Type B pancreatic cell (in vitro differentiated cells): ENCODE data around the gene AK1. TPM values are rescaled to one million over a fixed set of nuclear protein-coding genes. Genes with fewer than 3 reads are reported as not detected.

ENCODE experiments used
- DNase-seq: peaks from one replicate; pipeline ENCODE4 v3.0.0; 2021; ENCODE audit warnings: mixed read lengths; ENCODE audit not compliant: unreplicated experiment; ENCODE audit errors: extremely low spot score
- H3K27ac Mint-ChIP-seq: 2 replicates; pipeline ENCODE4 v1.8.0; 2021; ENCODE audit warnings: mild to moderate bottlenecking, mixed read lengths
- H3K27me3 Mint-ChIP-seq: 2 replicates; pipeline ENCODE4 v1.8.0; 2021; ENCODE audit warnings: mixed read lengths
- H3K36me3 Mint-ChIP-seq: 2 replicates; pipeline ENCODE4 v1.8.0; 2021; ENCODE audit warnings: mixed read lengths
- H3K4me1 Mint-ChIP-seq: one replicate; pipeline ENCODE4 v1.8.0; 2021; ENCODE audit warnings: mixed read lengths; ENCODE audit not compliant: unreplicated experiment
- H3K4me3 Mint-ChIP-seq: 2 replicates; pipeline ENCODE4 v1.8.0; 2021; ENCODE audit warnings: mild to moderate bottlenecking, mixed read lengths
- H3K9me3 Mint-ChIP-seq: 2 replicates; pipeline ENCODE4 v1.8.0; 2021; ENCODE audit warnings: mixed read lengths
- CTCF ChIP-seq: fragments of 200-600 bp; sonication (generic); conservative IDR thresholded peaks from 2 replicates; pipeline ENCODE4 v1.5.0; 2021; ENCODE audit warnings: antibody characterized with exemption, mild to moderate bottlenecking
- microRNA-seq: library from miRNA; unstranded; fragments of <30 nt; microRNA quantifications from one replicate; pipeline ENCODE4, GENCODE V29; 2020
- total RNA-seq: library from RNA; stranded (reverse); gene quantifications from 2 replicates; pipeline ENCODE4 v1.2.1, GENCODE V29; 2021; ENCODE audit warnings: low replicate concordance

AK1 gene
- total RNA-seq, 1 donor from 2014 or later, result 59.8 TPM

- Mint-ChIP-seq H3K9me3 (no peaks in the 10 kb centered on the region), H3K27ac (no peak overlapping the region), H3K4me1 (peaks cover 20% of the 10 kb centered on the region), H3K27me3 (peaks cover 24% of the 10 kb centered on the region), H3K4me3 (no peak overlapping the region), H3K36me3 (no peaks in the 10 kb centered on the region)
- peak; percentile 78 for TF ChIP-seq CTCF
- DNase-seq, result no peak
Observed at GRCh38 chr9:127825319-127826051, 52.0 kb downstream of the AK1 start.

DNA sequence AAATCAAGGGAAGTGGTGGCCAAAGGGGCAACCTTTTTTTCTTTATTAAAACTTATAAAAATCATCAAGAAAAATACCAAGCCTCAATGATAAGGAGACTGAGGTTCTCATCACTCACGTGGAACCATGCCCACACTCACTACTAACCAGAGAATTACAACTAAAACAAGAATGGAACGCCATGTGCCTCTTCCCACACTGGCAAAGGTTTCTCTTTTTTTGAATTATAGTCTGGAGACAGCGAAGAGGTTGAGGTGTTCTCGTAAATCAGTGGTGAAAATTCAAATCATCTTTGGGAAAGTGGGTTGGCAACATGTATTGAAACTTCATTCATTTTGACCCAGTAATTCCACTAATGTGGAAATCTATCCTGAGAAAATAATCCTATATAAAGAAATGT is 55.4 kb downstream of the AK1 start:
- Mint-ChIP-seq H3K9me3 (no peaks in the 10 kb centered on the region), H3K36me3 (no peaks in the 10 kb centered on the region), H3K27ac (no peak overlapping the region), H3K27me3 (peaks cover 10% of the 10 kb centered on the region), H3K4me1 (peaks cover 15% of the 10 kb centered on the region), H3K4me3 (no peak overlapping the region)
- TF ChIP-seq CTCF, result no peak
- DNase-seq, result no peak

- no peak overlapping the region for H3K27ac Mint-ChIP-seq
- TF ChIP-seq CTCF, result no peak
- no peak for DNase-seq
- H3K4me1 Mint-ChIP-seq, result peaks cover 7% of the 10 kb centered on the region
- no peaks in the 10 kb centered on the region for H3K27me3 Mint-ChIP-seq
- H3K36me3 Mint-ChIP-seq, result no peaks in the 10 kb centered on the region
- no peak overlapping the region for H3K4me3 Mint-ChIP-seq
- no peaks in the 10 kb centered on the region for H3K9me3 Mint-ChIP-seq
Observed at GRCh38 chr9:127818574-127818973, 58.9 kb downstream of the AK1 start.

- H3K27me3 Mint-ChIP-seq, result no peaks in the 10 kb centered on the region
- no peaks in the 10 kb centered on the region for H3K9me3 Mint-ChIP-seq
- TF ChIP-seq CTCF, result no peak
- no peak overlapping the region for H3K27ac Mint-ChIP-seq
- H3K4me1 Mint-ChIP-seq, result peaks cover 7% of the 10 kb centered on the region
- H3K4me3 Mint-ChIP-seq, result no peak overlapping the region
- no peaks in the 10 kb centered on the region for H3K36me3 Mint-ChIP-seq
- no peak for DNase-seq
Observed at GRCh38 chr9:127817881-127818434, 59.5 kb downstream of the AK1 start.

DNA sequence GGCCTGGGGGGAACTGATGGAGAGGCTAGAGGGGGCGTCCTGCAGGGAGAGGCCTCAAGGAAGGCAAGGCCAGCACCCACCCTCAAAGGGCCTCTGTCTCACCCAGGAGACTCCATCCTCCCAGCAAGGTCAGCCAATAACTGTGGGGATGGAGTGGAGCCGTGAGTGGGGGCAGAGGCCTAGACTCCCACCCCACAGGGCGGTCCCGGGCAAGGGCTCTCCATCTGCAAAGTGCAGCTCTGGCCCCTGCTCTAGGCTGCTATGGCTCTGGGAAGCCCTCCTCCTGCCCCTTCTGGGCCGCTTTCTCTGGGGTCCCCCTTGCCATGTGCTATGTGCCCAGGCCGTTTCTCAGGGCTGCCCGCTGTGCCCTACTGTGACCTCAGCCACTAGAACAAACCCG is 60.7 kb downstream of the AK1 start:
- H3K9me3 Mint-ChIP-seq, result no peaks in the 10 kb centered on the region
- no peak overlapping the region for H3K27ac Mint-ChIP-seq
- H3K4me1 Mint-ChIP-seq, result peaks cover 7% of the 10 kb centered on the region
- H3K4me3 Mint-ChIP-seq, result no peak overlapping the region
- no peak for TF ChIP-seq CTCF
- H3K36me3 Mint-ChIP-seq, result no peaks in the 10 kb centered on the region
- no peak for DNase-seq
- no peaks in the 10 kb centered on the region for H3K27me3 Mint-ChIP-seq

Small RNA genes lying within 50 kb of the gene (microRNA-seq; reads per million reads assigned to microRNA genes)
- not detected for gene MIR4672

Other genes with a start within 250 kb of the AK1 start
- gene CFAP157, start 170.7 kb downstream of the AK1 start, total RNA-seq, result 0.26 and 8.0 TPM in 2 replicates
- 12.0 and 13.9 TPM in 2 replicates for gene PTRH1, start 162.0 kb downstream of the AK1 start, total RNA-seq
- gene TTC16, start 161.6 kb downstream of the AK1 start, total RNA-seq, result 0.10 TPM in 1 of 2 replicates, not detected in the other
- gene TOR2A, start 142.4 kb downstream of the AK1 start, total RNA-seq, result 21.5 and 21.9 TPM in 2 replicates
- gene SH2D3C, start 99.0 kb downstream of the AK1 start, total RNA-seq, result 1.6 and 7.1 TPM in 2 replicates
- gene CDK9, start 91.6 kb downstream of the AK1 start, total RNA-seq, result 65.8 and 77.3 TPM in 2 replicates
- gene FPGS, start 74.8 kb downstream of the AK1 start, total RNA-seq, result 18.7 and 42.4 TPM in 2 replicates
- gene ENG, start 23.0 kb downstream of the AK1 start, total RNA-seq, result 0.86 and 1.6 TPM in 2 replicates
- 19.8 and 32.6 TPM in 2 replicates for gene ST6GALNAC6, start 21.9 kb upstream of the AK1 start, total RNA-seq
- gene ST6GALNAC4, start 39.4 kb upstream of the AK1 start, total RNA-seq, result 11.9 and 17.5 TPM in 2 replicates
- 5.8 and 9.4 TPM in 2 replicates for gene PIP5KL1, start 53.1 kb upstream of the AK1 start, total RNA-seq
- 41.6 and 56.3 TPM in 2 replicates for gene DPM2, start 60.2 kb upstream of the AK1 start, total RNA-seq
- gene EEIG1, start 103.3 kb upstream of the AK1 start, total RNA-seq, result 61.1 and 74.8 TPM in 2 replicates
- 6.7 and 10.3 TPM in 2 replicates for gene NAIF1, start 189.6 kb upstream of the AK1 start, total RNA-seq
- gene SLC25A25, start 190.6 kb upstream of the AK1 start, total RNA-seq, result 19.1 and 39.0 TPM in 2 replicates